DOHH2 (cell line): ENCODE data around the gene MICAL3.

Experiments used
- H3F3A ChIP-seq: fragments of 200-600 bp; sonication (generic), shearing (Covaris generic); 2 replicates; pipeline ENCODE4 v1.6.0; 2016; ENCODE audit warnings: antibody characterized with exemption, mild to moderate bottlenecking; ENCODE audit not compliant: control insufficient read depth, insufficient read depth
- H3K27ac ChIP-seq: fragments of 200-600 bp; sonication (generic); 2 replicates; pipeline ENCODE4 v1.5.1; 2014; ENCODE audit warnings: low read depth, mild to moderate bottlenecking, low read length, moderate library complexity
- H3K27me3 ChIP-seq: fragments of 200-600 bp; sonication (generic); 2 replicates; pipeline ENCODE4 v1.6.1; 2014; ENCODE audit warnings: mild to moderate bottlenecking, low read length, mixed read lengths; ENCODE audit not compliant: control insufficient read depth
- H3K36me3 ChIP-seq: fragments of 200-600 bp; sonication (generic); 2 replicates; pipeline ENCODE4 v1.6.1; 2014; ENCODE audit warnings: mild to moderate bottlenecking, low read length, moderate library complexity, mixed read lengths; ENCODE audit not compliant: control insufficient read depth
- H3K4me1 ChIP-seq: fragments of 200-600 bp; sonication (generic); 2 replicates; pipeline ENCODE4 v1.6.1; 2014; ENCODE audit warnings: mild to moderate bottlenecking, low read length, mixed read lengths; ENCODE audit not compliant: control insufficient read depth
- H3K4me2 ChIP-seq: fragments of 200-600 bp; sonication (generic); 2 replicates; pipeline ENCODE4 v1.6.0; 2014; ENCODE audit warnings: mild to moderate bottlenecking, low read length, moderate library complexity
- H3K4me3 ChIP-seq: fragments of 200-600 bp; sonication (generic); 2 replicates; pipeline ENCODE4 v1.5.1; 2014; ENCODE audit warnings: mild to moderate bottlenecking, low read length, mixed read lengths
- H3K79me2 ChIP-seq: fragments of 200-600 bp; sonication (generic); 2 replicates; pipeline ENCODE4 v1.6.1; 2014; ENCODE audit warnings: mild to moderate bottlenecking, low read length, mixed read lengths; ENCODE audit not compliant: control insufficient read depth
- H3K9me2 ChIP-seq: fragments of 200-600 bp; sonication (generic); replicated peaks from 2 replicates; pipeline ENCODE4 v1.6.1; 2014; ENCODE audit warnings: mild to moderate bottlenecking, low read length, mixed read lengths; ENCODE audit not compliant: control insufficient read depth
- H3K9me3 ChIP-seq: fragments of 200-600 bp; sonication (generic); 2 replicates; pipeline ENCODE4 v1.6.1; 2014; ENCODE audit warnings: antibody characterized with exemption, low read length, mixed read lengths; ENCODE audit not compliant: control insufficient read depth, insufficient read depth
- H4K20me1 ChIP-seq: fragments of 200-600 bp; sonication (generic); 2 replicates; pipeline ENCODE4 v1.6.0; 2014; ENCODE audit warnings: low read depth, mild to moderate bottlenecking, antibody characterized with exemption, low read length, moderate library complexity; ENCODE audit not compliant: control insufficient read depth, insufficient read depth
- EZH2phosphoT487 ChIP-seq: fragments of 200-600 bp; sonication (generic); IDR thresholded peaks from 2 replicates; pipeline ENCODE4 v1.6.1; 2017; ENCODE audit warnings: borderline replicate concordance, mild to moderate bottlenecking, antibody characterized with exemption, low read length, moderate library complexity, mixed read lengths
- TF ChIP-seq, protein P1 (sequence below): fragments of 200-600 bp; sonication (generic); IDR thresholded peaks from one replicate; pipeline ENCODE4 v1.5.1; 2014; ENCODE audit warnings: antibody characterized with exemption, mild to moderate bottlenecking, low read depth, low read length; ENCODE audit not compliant: poor library complexity, severe bottlenecking

MICAL3 gene

DNA sequence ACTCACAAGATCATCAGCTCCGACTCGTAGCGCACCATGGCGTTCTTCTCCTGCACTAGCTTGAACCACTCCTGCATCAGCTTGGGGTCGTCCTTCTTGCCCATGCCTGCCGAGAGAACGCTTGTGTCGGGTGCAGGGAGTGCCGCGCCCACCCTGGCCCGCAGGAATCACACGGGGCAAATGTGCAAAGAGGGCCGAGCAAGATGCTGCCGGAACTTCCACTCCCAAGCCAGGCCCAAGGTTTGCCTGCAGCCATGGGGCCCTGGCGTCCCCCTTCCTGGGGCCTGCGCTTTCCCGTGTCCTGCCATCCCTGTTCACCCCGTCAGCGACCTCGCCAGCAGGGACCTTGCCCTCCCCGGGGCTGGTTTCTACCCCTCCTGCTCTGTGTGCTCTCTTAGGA is 233.2 kb downstream of the MICAL3 start:
- Histone ChIP-seq H3K9me3 (no peaks in the 10 kb centered on the region), H3K27me3 (no peaks in the 10 kb centered on the region), H3K27ac (no peak overlapping the region), H3K79me2 (no peaks in the 10 kb centered on the region), H3K36me3 (peaks cover 3% of the 10 kb centered on the region; the same call in 1 of the 2 replicates), H3F3A (0 out of 2 replicates have a peak, but pooled peaks cover 4% of the 10 kb centered on the region), H4K20me1 (no peaks in the 10 kb centered on the region), H3K4me1 (peaks cover 13% of the 10 kb centered on the region), H3K9me2 (no peaks in the 10 kb centered on the region), H3K4me3 (no peak overlapping the region), H3K4me2 (no peak overlapping the region)
- no peak for TF ChIP-seq EZH2phosphoT487
- TF ChIP-seq, protein P1, sequence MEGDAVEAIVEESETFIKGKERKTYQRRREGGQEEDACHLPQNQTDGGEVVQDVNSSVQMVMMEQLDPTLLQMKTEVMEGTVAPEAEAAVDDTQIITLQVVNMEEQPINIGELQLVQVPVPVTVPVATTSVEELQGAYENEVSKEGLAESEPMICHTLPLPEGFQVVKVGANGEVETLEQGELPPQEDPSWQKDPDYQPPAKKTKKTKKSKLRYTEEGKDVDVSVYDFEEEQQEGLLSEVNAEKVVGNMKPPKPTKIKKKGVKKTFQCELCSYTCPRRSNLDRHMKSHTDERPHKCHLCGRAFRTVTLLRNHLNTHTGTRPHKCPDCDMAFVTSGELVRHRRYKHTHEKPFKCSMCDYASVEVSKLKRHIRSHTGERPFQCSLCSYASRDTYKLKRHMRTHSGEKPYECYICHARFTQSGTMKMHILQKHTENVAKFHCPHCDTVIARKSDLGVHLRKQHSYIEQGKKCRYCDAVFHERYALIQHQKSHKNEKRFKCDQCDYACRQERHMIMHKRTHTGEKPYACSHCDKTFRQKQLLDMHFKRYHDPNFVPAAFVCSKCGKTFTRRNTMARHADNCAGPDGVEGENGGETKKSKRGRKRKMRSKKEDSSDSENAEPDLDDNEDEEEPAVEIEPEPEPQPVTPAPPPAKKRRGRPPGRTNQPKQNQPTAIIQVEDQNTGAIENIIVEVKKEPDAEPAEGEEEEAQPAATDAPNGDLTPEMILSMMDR: no peak

DNA sequence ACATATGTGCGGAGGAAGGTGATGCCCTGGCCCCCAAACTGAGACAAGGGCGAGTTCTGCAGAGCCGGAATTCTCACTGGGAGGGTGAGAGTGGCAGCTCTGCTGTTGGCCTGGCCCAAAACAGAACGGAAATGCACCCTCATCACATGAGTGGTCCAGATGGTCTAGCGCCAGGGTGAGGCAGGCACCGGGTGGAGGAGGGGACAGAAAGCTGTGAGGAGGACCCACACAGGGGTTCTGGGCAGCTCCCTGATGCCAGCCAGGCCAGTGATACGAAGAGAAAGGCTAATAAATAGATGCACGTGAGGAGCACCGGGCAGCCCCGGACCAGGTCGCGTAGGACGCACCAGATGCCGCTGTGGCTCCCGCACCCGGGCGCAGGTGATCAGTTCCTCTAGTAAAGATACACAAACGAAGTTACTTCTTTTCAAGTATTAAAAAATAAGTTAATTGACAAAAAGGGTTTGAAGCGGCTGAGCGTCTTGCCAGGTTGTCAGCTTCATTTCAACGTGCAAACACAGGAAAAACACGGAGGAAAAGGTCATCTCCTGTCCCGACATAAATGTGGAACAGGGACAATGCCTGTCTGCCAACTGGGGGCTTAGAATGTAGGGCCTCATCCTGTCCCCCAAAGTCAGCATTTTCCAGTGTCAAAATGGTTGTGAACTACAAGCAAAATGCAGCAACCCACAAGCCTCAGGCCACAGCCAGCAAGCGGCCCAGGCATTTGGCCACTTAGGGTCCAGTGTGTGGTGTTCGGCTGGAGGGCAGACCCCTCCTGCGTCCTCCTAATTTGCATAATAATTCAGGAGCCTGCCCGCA is 234.8 kb downstream of the MICAL3 start:
- no peak for TF ChIP-seq EZH2phosphoT487
- TF ChIP-seq, protein P1: no peak

DNA sequence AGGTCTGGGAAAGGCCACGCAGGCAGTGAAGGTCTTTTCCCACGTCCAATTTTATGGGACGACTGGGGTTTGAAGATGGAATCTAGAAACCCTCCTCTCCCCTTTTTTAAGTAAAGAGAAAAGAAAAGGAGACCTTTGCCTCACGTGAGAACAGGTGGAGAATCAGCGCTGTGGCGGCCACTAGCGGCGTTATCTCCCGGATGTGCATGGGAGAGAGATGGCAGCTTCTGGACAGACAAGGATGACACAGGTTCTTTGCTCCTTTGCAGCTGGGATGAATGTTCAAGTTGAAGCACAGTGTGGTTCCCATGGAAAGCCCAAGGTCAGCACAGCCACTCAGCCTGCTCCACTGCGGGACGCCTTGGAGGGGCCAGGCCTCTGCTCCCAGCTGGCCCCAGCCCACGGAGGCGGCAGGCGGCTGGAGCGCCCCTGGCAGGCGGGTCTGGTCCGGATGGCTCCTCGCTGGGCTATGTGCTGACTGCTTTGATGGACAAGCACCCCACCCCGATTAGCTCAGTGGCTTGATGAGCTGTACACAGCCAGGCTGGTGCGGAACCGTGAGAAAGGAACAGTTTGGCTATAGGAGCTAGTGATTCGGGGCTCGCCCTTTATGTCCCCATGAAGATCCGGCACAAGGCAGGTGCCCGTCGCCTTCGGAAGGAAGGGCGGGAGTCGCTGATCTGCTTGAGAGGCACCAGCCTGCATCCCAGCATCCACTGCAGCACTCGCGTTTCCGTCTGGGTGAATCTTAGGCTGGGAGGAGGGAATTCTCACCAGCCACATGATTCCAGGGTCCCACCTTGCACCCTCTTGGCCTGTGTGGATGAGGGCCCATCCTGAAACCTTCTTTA is 235.6 kb downstream of the MICAL3 start:
- Histone ChIP-seq H3K79me2 (no peaks in the 10 kb centered on the region), H3K36me3 (peaks cover 3% of the 10 kb centered on the region; the same call in 1 of the 2 replicates), H3K4me3 (no peak overlapping the region), H3F3A (0 out of 2 replicates have a peak, but pooled peaks cover 4% of the 10 kb centered on the region), H3K27ac (no peak overlapping the region), H4K20me1 (no peaks in the 10 kb centered on the region), H3K9me3 (no peaks in the 10 kb centered on the region), H3K27me3 (no peaks in the 10 kb centered on the region), H3K9me2 (no peaks in the 10 kb centered on the region), H3K4me1 (0 out of 2 replicates have a peak, but pooled peaks cover 3% of the 10 kb centered on the region), H3K4me2 (no peak overlapping the region)
- TF ChIP-seq, protein P1: no peak
- no peak for TF ChIP-seq EZH2phosphoT487

More for the DNA sequence above, 234.8 kb downstream of the MICAL3 start:
- Histone ChIP-seq H3K36me3 (peaks cover 3% of the 10 kb centered on the region; the same call in 1 of the 2 replicates), H3F3A (0 out of 2 replicates have a peak, but pooled peaks cover 4% of the 10 kb centered on the region), H3K9me3 (no peaks in the 10 kb centered on the region), H3K79me2 (no peaks in the 10 kb centered on the region), H3K27me3 (no peaks in the 10 kb centered on the region), H3K27ac (no peak overlapping the region), H4K20me1 (no peaks in the 10 kb centered on the region), H3K4me3 (no peak overlapping the region), H3K4me1 (0 out of 2 replicates have a peak, but pooled peaks cover 3% of the 10 kb centered on the region), H3K4me2 (no peak overlapping the region), H3K9me2 (no peaks in the 10 kb centered on the region)
